ENCODE measurements around the gene CREB3L1. TPM values are rescaled to one million over a fixed set of nuclear protein-coding genes. Genes with fewer than 3 reads are reported as not detected.

Gene CREB3L1
- total and polyA plus RNA-seq, 10 donors: 0.28 to 8.9 (median 2.8) TPM

GRCh38 chr11:46240371-46240770 is 37.1 kb upstream of the CREB3L1 start:
- H3K36me3 ChIP-seq: no peaks in the 10 kb centered on the region

DNA sequence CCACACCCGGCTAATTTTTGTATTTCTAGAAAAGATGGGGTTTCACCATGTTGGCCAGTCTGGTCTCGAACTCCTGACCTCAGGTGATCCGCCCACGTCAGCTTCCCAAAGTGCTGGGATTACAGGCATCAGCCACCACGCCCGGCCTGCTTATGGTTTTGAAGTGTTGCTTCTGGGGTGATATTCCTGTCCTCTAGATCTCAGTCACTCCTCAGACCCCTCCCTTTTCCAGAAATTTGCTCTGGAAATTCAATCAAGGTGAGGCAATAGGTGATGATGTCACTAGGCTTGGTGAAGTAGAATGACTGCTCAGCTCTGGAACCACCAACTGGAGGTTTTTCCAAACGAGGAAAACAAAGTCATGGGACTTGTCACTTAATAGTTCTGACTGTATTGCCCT is 36.6 kb upstream of the CREB3L1 start:
- intact Hi-C loops (cut with DNase I; ENCODE audit: low total_unique reads): loop anchor here (5.0 kb wide), 1 partner anchor 66 kb away; no protein-coding TSS in a partner anchor
- Histone ChIP-seq H3K9me3 (no peaks in the 10 kb centered on the region), H3K27ac (no peak overlapping the region), H3K4me1 (peaks cover 16 to 61% (median 48%) of the 10 kb centered on the region in 6 donors), H3K36me3 (no peaks in the 10 kb centered on the region), H3K27me3 (replicated peaks in 1 of 7) (peaks cover 0 to 32% (median 17%) of the 10 kb centered on the region in 7 donors), H3K4me3 (no peak overlapping the region)
- no peak for DNase-seq
- WGBS, 5 donors: 85 to 95% (median 87%) methylated on average over 7 of the region's 7 CpGs
- TF ChIP-seq POLR2A (IDR thresholded peaks at IDR 0.05): no peak
- no peak for TF ChIP-seq POLR2AphosphoS5 (IDR thresholded peaks at IDR 0.05)
- no peak for TF ChIP-seq CTCF (IDR thresholded peaks at IDR 0.05 in 8 of 11, conservative IDR thresholded peaks at IDR 0.05 in 3 of 11)

More at GRCh38 chr11:46240371-46240770, 37.1 kb upstream of the CREB3L1 start:
- H3K4me3 ChIP-seq: no peak overlapping the region
- H3K9me3 ChIP-seq: no peaks in the 10 kb centered on the region
- 73 to 95% (median 74%) methylated on average over 2 of the region's 2 CpGs for WGBS, 5 donors
- intact Hi-C loops (cut with DNase I; ENCODE audit: low total_unique reads): loop anchor here (5.0 kb wide), 1 partner anchor 67 kb away; no protein-coding TSS in a partner anchor
- peaks cover 16 to 61% (median 48%) of the 10 kb centered on the region in 6 donors for H3K4me1 ChIP-seq
- TF ChIP-seq POLR2A (IDR thresholded peaks at IDR 0.05) (no peak), POLR2AphosphoS5 (IDR thresholded peaks at IDR 0.05) (no peak), CTCF (IDR thresholded peaks at IDR 0.05 in 8 of 11, conservative IDR thresholded peaks at IDR 0.05 in 3 of 11) (no peak)
- peak overlapping the region in 4 of 8 donors; percentile 88 to 93 (median 92) for H3K27ac ChIP-seq
- no peak for DNase-seq
- H3K27me3 ChIP-seq (replicated peaks in 1 of 7): peaks cover 0 to 32% (median 17%) of the 10 kb centered on the region in 7 donors

DNA sequence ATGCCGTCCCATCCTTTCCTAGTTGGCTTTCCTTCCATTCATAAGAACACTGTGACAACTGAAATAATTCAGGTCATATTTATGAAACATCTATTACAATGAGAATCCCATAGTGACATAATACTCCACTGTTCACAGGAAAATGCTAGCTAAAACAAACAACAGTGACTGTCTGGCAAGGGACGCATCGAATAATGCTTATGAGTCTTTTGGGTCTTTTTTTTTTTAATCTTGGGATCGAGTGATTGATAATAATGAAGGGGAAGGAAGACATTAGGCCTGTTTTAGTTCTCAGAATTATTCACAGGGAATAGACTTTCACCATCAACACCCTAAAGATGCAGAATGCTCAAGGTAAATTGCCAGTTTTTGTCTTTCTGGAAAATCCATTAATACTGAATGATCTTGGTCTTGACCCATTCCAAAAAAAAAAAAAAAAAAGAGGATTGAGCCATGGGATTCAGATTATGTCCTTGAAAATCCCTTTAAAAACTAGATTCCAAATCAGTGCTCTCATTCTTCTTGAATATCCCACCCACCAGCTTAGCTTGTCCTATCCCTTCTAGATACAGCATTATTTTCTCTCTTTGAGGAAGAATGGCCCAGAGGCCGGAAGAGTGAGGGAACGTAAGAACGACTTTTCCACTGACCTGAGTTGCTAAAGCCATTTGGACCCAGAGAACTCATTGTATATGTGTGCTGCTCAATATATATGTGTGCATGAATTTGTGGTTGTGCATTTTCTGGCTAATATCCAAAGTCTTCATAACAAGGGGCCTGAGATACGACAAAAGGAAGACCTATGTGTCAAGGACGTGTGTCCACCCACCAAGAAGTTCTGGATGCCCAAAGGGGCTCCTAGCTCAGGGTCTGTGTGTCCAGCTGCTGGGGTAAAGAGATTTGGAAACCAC is 35.2 kb upstream of the CREB3L1 start:
- H3K9me3 ChIP-seq: no peaks in the 10 kb centered on the region
- H3K4me3 ChIP-seq: peak overlapping the region in 4 of 8 donors; percentile 44 to 74 (median 48)
- intact Hi-C loops (cut with DNase I; ENCODE audit: low total_unique reads): loop anchor here (5.0 kb wide), 1 partner anchor 65 kb away; no protein-coding TSS in a partner anchor
- WGBS, 5 donors: 72 to 86% (median 83%) methylated on average over 9 of the region's 9 CpGs
- peaks cover 0 to 24% (median 15%) of the 10 kb centered on the region in 7 donors for H3K27me3 ChIP-seq (replicated peaks in 1 of 7)
- DNase-seq: no peak
- TF ChIP-seq POLR2A (IDR thresholded peaks at IDR 0.05) (no peak), POLR2AphosphoS5 (IDR thresholded peaks at IDR 0.05) (no peak), CTCF (IDR thresholded peaks at IDR 0.05 in 8 of 11, conservative IDR thresholded peaks at IDR 0.05 in 3 of 11) (no peak)
- H3K36me3 ChIP-seq: no peaks in the 10 kb centered on the region
- peak overlapping the region in 6 of 8 donors; percentile 14 to 77 (median 70) for H3K27ac ChIP-seq
- H3K4me1 ChIP-seq: peaks cover 16 to 48% (median 40%) of the 10 kb centered on the region in 6 donors
